ENCODE data around the gene RGS3.

DNA sequence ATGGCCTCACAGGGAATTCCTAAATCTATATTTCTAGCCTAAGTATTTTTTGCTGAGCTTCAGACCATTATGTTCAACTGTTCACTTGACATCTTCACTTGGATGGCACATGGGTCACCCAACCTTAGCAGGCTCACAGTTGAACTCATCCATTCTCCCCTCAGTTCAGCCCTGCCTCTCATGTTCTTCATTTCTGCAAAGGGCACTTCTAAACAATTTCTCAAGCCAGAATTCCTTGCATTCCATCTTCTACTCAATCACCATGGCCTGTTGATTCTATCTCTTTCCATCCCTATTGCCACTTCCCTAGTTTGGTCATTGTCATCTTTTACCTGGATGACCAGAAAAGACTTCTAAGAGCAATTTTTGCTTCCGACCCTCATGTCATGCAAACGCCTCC lies 7.3 kb upstream of the RGS3 start:
- TF ChIP-seq POLR2A (IDR thresholded peaks at IDR 0.05; ENCODE audit: low read depth, low read length) (no peak), SMAD5 (IDR thresholded peaks at IDR 0.05; ENCODE audit: low read depth) (no peak), EP300 (IDR thresholded peaks at IDR 0.05; ENCODE audit: borderline replicate concordance in 1 of 2, control insufficient read depth in 1 of 2, low read depth in 2 of 2, low read length in 2 of 2) (no peak), POLR2AphosphoS5 (IDR thresholded peaks at IDR 0.05; ENCODE audit: low read length) (no peak), MLLT1 (IDR thresholded peaks at IDR 0.05) (no peak), CREB1 (IDR thresholded peaks at IDR 0.05; ENCODE audit: low read depth) (no peak), YY1 (IDR thresholded peaks at IDR 0.05; ENCODE audit: low read depth, low read length) (no peak), RAD21 (IDR thresholded peaks at IDR 0.05; ENCODE audit: insufficient read depth, low read depth, low read length) (no peak), RB1 (IDR thresholded peaks at IDR 0.05; ENCODE audit: borderline replicate concordance) (no peak)
- TF ChIP-seq, protein P1, sequence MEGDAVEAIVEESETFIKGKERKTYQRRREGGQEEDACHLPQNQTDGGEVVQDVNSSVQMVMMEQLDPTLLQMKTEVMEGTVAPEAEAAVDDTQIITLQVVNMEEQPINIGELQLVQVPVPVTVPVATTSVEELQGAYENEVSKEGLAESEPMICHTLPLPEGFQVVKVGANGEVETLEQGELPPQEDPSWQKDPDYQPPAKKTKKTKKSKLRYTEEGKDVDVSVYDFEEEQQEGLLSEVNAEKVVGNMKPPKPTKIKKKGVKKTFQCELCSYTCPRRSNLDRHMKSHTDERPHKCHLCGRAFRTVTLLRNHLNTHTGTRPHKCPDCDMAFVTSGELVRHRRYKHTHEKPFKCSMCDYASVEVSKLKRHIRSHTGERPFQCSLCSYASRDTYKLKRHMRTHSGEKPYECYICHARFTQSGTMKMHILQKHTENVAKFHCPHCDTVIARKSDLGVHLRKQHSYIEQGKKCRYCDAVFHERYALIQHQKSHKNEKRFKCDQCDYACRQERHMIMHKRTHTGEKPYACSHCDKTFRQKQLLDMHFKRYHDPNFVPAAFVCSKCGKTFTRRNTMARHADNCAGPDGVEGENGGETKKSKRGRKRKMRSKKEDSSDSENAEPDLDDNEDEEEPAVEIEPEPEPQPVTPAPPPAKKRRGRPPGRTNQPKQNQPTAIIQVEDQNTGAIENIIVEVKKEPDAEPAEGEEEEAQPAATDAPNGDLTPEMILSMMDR (IDR thresholded peaks at IDR 0.05 in 2 of 3, conservative IDR thresholded peaks at IDR 0.05 in 1 of 3; ENCODE audit: control insufficient read depth in 2 of 3, extremely low read depth in 1 of 3, insufficient read depth in 1 of 3, low read depth in 3 of 3, low read length in 3 of 3): no peak
- TF ChIP-seq, protein P2, sequence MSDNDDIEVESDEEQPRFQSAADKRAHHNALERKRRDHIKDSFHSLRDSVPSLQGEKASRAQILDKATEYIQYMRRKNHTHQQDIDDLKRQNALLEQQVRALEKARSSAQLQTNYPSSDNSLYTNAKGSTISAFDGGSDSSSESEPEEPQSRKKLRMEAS (IDR thresholded peaks at IDR 0.05; ENCODE audit: low read depth, low read length): no peak

Data from GM12878 (cell line).